A673 (cell line): ENCODE measurements around the gene C15orf62. TPM values are rescaled to one million over a fixed set of nuclear protein-coding genes. Genes with fewer than 3 reads are reported as not detected.
A peak's percentile ranks its signal among the peaks of the same experiment; 100 is the strongest.

Experiments used
- BruUV-seq: library from RNA; stranded (reverse); fragments of 400-500 nt; replicated peaks from 2 replicates; lab custom pipeline; 2021; lab: Mats Ljungman, UMichigan
- CTCF ChIA-PET: fragments of 300-600 bp; sonication (Branson Sonifier 250); formaldehyde crosslinking; loops from one replicate; lab custom pipeline; 2022; ENCODE audit warnings: antibody characterized with exemption; lab: Charles Lee
- POLR2A ChIA-PET: fragments of 300-600 bp; sonication (Branson Sonifier 250); formaldehyde crosslinking; loops from one replicate; lab custom pipeline; 2022; ENCODE audit warnings: antibody characterized with exemption; ENCODE audit not compliant: low non-redundant PET; lab: Charles Lee
- DNase-seq: peaks from one replicate; pipeline ENCODE4 v3.0.0-alpha.2; 2015; ENCODE audit warnings: low spot score
- H3K27ac ChIP-seq: fragments of 200-600 bp; sonication (generic); 2 replicates; pipeline ENCODE4 v1.5.1; 2016; ENCODE audit warnings: mixed run types, low read depth, mild to moderate bottlenecking, mixed read lengths, antibody characterized with exemption, low read length; ENCODE audit not compliant: poor library complexity, severe bottlenecking
- H3K27me3 ChIP-seq: fragments of 200-600 bp; sonication (generic); replicated peaks from 2 replicates; pipeline ENCODE4 v1.6.1; 2017; ENCODE audit warnings: mixed run types, low read depth, mild to moderate bottlenecking, mixed read lengths, antibody characterized with exemption, low read length; ENCODE audit not compliant: insufficient read depth, poor library complexity
- H3K36me3 ChIP-seq: fragments of 200-600 bp; sonication (generic); 2 replicates; pipeline ENCODE4 v1.6.1; 2016; ENCODE audit warnings: mixed run types, mild to moderate bottlenecking, mixed read lengths, antibody characterized with exemption, low read length; ENCODE audit not compliant: insufficient read depth, poor library complexity, severe bottlenecking
- H3K4me1 ChIP-seq: fragments of 200-600 bp; sonication (generic); 2 replicates; pipeline ENCODE4 v1.6.1; 2017; ENCODE audit warnings: mixed run types, mild to moderate bottlenecking, mixed read lengths, antibody characterized with exemption, low read length; ENCODE audit not compliant: insufficient read depth, poor library complexity, severe bottlenecking
- H3K4me3 ChIP-seq: fragments of 200-600 bp; sonication (generic); 2 replicates; pipeline ENCODE4 v1.5.1; 2016; ENCODE audit warnings: low read depth, mixed run types, mild to moderate bottlenecking, mixed read lengths, low read length; ENCODE audit not compliant: poor library complexity, severe bottlenecking
- H3K9me3 ChIP-seq: fragments of 200-600 bp; sonication (generic); 2 replicates; pipeline ENCODE4 v1.6.1; 2016; ENCODE audit warnings: mixed run types, low read depth, mild to moderate bottlenecking, mixed read lengths, antibody characterized with exemption, low read length; ENCODE audit not compliant: poor library complexity, severe bottlenecking
- EZH2 ChIP-seq: fragments of 200-600 bp; sonication (generic); IDR thresholded peaks from 2 replicates; pipeline ENCODE4 v1.6.1; 2017; ENCODE audit warnings: borderline replicate concordance, low read depth, mild to moderate bottlenecking, mixed read lengths, antibody characterized with exemption, low read length; ENCODE audit not compliant: poor library complexity, severe bottlenecking
- intact Hi-C: fragments of 100-400 bp; cut with micrococcal nuclease; formaldehyde crosslinking; loops from one replicate; pipeline ENCODE4 v1.10.0; 2022; ENCODE audit not compliant: unreplicated experiment
- total RNA-seq: library from RNA; stranded (reverse); gene quantifications from 2 replicates; pipeline ENCODE4 v1.2.3, GENCODE V29; 2021
- TF ChIP-seq, protein P1 (sequence below): fragments of 300-800, 200-600 bp; sonication (generic); conservative IDR thresholded peaks from 2 replicates; pipeline ENCODE4 v1.5.1; 2017; ENCODE audit warnings: low read depth, mild to moderate bottlenecking, antibody characterized with exemption, low read length, moderate library complexity, mixed read lengths

C15orf62 gene
- total RNA-seq, 1 experiment from 2014 or later = 0.62 TPM

DNA sequence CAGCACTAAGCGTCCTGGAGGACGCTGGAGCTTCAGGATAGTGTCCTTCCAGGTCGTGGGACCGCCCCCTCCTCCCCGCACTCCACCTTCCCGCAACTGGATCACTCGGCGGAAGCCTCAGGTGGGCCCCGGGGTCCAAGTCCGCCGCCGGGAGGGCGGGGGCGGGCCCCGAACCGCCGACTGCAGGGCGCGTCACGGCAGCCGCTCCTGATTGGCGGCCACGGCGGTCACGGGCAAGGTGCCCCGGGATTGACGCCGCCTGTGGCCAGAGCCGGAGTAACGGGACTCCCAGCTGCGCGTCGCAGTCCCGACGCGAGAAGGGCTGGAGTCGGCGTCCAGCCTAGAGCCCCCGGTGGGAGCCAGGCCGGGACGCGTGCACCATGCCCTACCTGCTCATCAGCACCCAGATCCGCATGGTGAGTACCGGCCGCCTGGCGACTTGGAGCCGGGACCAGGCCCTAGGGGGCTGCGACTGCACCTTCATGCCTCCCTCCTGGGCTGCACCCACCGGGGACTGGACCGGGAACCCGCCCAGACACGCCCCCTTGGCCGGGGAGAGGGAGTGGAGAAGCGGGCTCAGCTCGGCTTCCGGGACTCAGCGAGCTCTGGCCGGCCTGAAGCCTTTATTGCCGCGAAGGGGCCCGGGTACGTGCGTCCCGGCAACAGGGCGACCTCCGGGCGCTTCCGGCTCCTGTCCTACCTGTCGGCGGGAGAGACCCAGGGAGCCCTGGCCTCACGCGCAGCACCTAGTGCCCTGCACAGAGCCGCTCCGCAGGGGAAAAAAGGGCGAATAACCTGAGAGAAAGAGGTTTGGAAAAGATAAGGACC lies 5.8 kb upstream of the C15orf62 start, which contains the start of gene GCHFR:
TSS of gene GCHFR (plus strand) at position 268 of the 828 bp plus-strand sequence. CDS start at position 381, 113 bp downstream.
- Histone ChIP-seq H3K4me1 (peaks cover 42% of the 10 kb centered on the region), H3K27ac (peak within 1 kb of the TSS; percentile 66), H3K36me3 (peaks cover 4% of the 10 kb centered on the region), H3K9me3 (no peaks in the 10 kb centered on the region), H3K27me3 (no peaks in the 10 kb centered on the region), H3K4me3 (peak within 1 kb of the TSS; percentile 45)
- intact Hi-C loops = no loop called here
- CTCF ChIA-PET = interaction anchor here (0.7 to 1.4 kb wide), 3 partner anchors 17 to 61 kb away, joined by 3 to 4 read pairs (median 3); no protein-coding TSS in a partner anchor
- POLR2A ChIA-PET = no interaction called here
- DNase-seq = peak; percentile 55
- BruUV-seq = no TSS peak
- TF ChIP-seq, protein P1, sequence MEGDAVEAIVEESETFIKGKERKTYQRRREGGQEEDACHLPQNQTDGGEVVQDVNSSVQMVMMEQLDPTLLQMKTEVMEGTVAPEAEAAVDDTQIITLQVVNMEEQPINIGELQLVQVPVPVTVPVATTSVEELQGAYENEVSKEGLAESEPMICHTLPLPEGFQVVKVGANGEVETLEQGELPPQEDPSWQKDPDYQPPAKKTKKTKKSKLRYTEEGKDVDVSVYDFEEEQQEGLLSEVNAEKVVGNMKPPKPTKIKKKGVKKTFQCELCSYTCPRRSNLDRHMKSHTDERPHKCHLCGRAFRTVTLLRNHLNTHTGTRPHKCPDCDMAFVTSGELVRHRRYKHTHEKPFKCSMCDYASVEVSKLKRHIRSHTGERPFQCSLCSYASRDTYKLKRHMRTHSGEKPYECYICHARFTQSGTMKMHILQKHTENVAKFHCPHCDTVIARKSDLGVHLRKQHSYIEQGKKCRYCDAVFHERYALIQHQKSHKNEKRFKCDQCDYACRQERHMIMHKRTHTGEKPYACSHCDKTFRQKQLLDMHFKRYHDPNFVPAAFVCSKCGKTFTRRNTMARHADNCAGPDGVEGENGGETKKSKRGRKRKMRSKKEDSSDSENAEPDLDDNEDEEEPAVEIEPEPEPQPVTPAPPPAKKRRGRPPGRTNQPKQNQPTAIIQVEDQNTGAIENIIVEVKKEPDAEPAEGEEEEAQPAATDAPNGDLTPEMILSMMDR = peak; percentile 31
- TF ChIP-seq EZH2 = no peak

DNA sequence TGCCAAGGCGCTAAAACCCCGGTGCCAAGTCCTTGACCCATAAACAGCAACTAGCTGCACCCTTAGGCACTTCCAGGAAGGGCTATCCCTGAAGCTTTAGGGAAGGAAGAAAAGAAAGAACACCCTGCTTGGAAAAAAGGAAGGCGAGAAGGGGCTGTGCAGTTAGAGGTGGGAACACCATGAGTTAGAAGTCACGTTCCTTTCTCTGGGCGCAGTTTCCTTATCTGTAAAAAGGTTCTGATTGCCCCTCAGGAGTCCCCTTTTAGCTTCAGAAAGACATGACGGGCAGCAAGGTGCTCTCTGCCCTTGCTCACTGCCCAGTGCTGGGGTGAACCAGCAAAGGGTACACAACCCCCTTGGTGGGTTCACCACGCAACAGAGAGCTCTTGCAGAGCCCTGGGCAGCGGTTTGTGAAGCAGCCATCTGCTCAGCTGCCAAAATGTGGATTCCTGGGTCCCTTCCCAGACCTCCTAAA lies 5.1 kb upstream of the C15orf62 start:
- no peak for TF ChIP-seq EZH2
- TF ChIP-seq, protein P1 = no peak
- peaks cover 48% of the 10 kb centered on the region for H3K4me1 ChIP-seq
- peaks cover 4% of the 10 kb centered on the region for H3K36me3 ChIP-seq
- H3K9me3 ChIP-seq = no peaks in the 10 kb centered on the region
- peak overlapping the region; percentile 45 for H3K4me3 ChIP-seq
- H3K27me3 ChIP-seq = no peaks in the 10 kb centered on the region
- ChIA-PET POLR2A (no interaction called here), CTCF (interaction anchor here (0.7 to 1.4 kb wide), 2 partner anchors 18 to 62 kb away, joined by 3 to 4 read pairs; no protein-coding TSS in a partner anchor)
- BruUV-seq = TSS peak; percentile 14
- DNase-seq = no peak
- H3K27ac ChIP-seq = peak overlapping the region; percentile 66
- intact Hi-C loops = no loop called here

DNA sequence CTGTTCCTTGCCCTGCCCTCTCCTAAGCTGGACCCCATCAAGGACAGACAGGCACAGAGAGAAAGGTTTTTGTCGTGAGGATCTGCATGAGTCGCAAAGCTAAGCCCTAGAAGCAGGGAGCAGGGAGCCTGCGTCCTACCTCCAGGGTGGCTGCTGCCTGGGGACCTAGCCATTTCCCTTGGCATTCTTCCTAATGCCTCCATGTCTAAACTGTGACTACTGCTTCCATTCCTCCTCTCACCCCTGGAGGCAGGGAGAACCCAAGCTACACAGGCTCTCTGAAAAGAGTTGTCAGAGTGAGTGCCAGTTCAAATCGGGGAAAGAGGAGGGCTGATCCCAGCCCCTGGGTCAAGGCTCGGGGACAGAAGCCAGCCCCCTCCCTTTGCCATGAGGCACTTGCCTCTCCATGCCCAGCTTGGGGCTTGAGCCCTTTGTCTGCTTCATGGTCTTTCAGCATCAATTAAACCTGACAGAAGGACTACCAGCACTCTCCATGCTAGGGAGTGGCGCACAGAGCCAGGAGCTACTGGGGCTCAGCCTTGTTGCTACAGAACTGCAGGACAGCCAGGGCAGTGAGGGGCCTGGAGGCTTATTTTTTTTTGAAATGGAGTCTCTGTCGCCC lies 3.5 kb upstream of the C15orf62 start:
- TF ChIP-seq EZH2 = no peak
- TF ChIP-seq, protein P1 = no peak
- DNase-seq = no peak
- intact Hi-C loops = no loop called here
- ChIA-PET CTCF (no interaction called here), POLR2A (no interaction called here)
- no TSS peak for BruUV-seq
- H3K27ac ChIP-seq = peak overlapping the region; percentile 58
- peaks cover 4% of the 10 kb centered on the region for H3K36me3 ChIP-seq
- H3K4me1 ChIP-seq = peaks cover 52% of the 10 kb centered on the region
- no peak overlapping the region for H3K4me3 ChIP-seq
- no peaks in the 10 kb centered on the region for H3K27me3 ChIP-seq
- H3K9me3 ChIP-seq = no peaks in the 10 kb centered on the region
